Neural cell (in vitro differentiated cells): Measurements from ENCODE around the gene ADSS1.

Experiments
- EZH2 ChIP-seq: fragments of 200-600, 300-800 bp; shearing (Covaris generic), sonication (generic); IDR thresholded peaks from 2 replicates; pipeline ENCODE4 v1.6.1; 2014; ENCODE audit warnings: antibody characterized with exemption, low read length, borderline replicate concordance, mild to moderate bottlenecking; ENCODE audit not compliant: insufficient read depth, poor library complexity, severe bottlenecking
- POLR2AphosphoS5 ChIP-seq: IDR thresholded peaks from 2 replicates; pipeline ENCODE4 v1.6.1; 2012
- RAD21 ChIP-seq: fragments of 450-650 bp; conservative IDR thresholded peaks from 2 replicates; pipeline ENCODE4 v1.6.1; 2014; ENCODE audit warnings: antibody characterized with exemption, mild to moderate bottlenecking, moderate library complexity
- TF ChIP-seq, protein P1 (sequence below): fragments of 450-650 bp; IDR thresholded peaks from 2 replicates; pipeline ENCODE4 v1.5.1; 2014; ENCODE audit warnings: antibody characterized with exemption, mild to moderate bottlenecking, moderate library complexity; ENCODE audit not compliant: poor library complexity, severe bottlenecking
- TF ChIP-seq, protein P2 (sequence below): IDR thresholded peaks from 2 replicates; pipeline ENCODE4 v1.6.1; 2012; ENCODE audit warnings: borderline replicate concordance

GRCh38 chr14:104758981-104759969 lies 35.2 kb downstream of the ADSS1 start:
- TF ChIP-seq, protein P1, sequence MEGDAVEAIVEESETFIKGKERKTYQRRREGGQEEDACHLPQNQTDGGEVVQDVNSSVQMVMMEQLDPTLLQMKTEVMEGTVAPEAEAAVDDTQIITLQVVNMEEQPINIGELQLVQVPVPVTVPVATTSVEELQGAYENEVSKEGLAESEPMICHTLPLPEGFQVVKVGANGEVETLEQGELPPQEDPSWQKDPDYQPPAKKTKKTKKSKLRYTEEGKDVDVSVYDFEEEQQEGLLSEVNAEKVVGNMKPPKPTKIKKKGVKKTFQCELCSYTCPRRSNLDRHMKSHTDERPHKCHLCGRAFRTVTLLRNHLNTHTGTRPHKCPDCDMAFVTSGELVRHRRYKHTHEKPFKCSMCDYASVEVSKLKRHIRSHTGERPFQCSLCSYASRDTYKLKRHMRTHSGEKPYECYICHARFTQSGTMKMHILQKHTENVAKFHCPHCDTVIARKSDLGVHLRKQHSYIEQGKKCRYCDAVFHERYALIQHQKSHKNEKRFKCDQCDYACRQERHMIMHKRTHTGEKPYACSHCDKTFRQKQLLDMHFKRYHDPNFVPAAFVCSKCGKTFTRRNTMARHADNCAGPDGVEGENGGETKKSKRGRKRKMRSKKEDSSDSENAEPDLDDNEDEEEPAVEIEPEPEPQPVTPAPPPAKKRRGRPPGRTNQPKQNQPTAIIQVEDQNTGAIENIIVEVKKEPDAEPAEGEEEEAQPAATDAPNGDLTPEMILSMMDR, result no peak
- no peak for TF ChIP-seq EZH2
- TF ChIP-seq RAD21, result no peak
- TF ChIP-seq, protein P2, sequence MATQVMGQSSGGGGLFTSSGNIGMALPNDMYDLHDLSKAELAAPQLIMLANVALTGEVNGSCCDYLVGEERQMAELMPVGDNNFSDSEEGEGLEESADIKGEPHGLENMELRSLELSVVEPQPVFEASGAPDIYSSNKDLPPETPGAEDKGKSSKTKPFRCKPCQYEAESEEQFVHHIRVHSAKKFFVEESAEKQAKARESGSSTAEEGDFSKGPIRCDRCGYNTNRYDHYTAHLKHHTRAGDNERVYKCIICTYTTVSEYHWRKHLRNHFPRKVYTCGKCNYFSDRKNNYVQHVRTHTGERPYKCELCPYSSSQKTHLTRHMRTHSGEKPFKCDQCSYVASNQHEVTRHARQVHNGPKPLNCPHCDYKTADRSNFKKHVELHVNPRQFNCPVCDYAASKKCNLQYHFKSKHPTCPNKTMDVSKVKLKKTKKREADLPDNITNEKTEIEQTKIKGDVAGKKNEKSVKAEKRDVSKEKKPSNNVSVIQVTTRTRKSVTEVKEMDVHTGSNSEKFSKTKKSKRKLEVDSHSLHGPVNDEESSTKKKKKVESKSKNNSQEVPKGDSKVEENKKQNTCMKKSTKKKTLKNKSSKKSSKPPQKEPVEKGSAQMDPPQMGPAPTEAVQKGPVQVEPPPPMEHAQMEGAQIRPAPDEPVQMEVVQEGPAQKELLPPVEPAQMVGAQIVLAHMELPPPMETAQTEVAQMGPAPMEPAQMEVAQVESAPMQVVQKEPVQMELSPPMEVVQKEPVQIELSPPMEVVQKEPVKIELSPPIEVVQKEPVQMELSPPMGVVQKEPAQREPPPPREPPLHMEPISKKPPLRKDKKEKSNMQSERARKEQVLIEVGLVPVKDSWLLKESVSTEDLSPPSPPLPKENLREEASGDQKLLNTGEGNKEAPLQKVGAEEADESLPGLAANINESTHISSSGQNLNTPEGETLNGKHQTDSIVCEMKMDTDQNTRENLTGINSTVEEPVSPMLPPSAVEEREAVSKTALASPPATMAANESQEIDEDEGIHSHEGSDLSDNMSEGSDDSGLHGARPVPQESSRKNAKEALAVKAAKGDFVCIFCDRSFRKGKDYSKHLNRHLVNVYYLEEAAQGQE, result no peak
- no peak for TF ChIP-seq POLR2AphosphoS5
